HG03097 (cell line): Measurements from ENCODE around the gene POLR3E.
"Not testable (repeated sequence)": the region's sequence is repeated elsewhere in the genome, so short reads cannot be mapped to it uniquely, and the experiment has no call there.

ENCODE experiments used
- ATAC-seq: cut with Tn5 transposase; IDR thresholded peaks from one replicate; pipeline ENCODE4 v1.9.1; 2021; ENCODE audit not compliant: unreplicated experiment, low FRiP score

The POLR3E gene

DNA sequence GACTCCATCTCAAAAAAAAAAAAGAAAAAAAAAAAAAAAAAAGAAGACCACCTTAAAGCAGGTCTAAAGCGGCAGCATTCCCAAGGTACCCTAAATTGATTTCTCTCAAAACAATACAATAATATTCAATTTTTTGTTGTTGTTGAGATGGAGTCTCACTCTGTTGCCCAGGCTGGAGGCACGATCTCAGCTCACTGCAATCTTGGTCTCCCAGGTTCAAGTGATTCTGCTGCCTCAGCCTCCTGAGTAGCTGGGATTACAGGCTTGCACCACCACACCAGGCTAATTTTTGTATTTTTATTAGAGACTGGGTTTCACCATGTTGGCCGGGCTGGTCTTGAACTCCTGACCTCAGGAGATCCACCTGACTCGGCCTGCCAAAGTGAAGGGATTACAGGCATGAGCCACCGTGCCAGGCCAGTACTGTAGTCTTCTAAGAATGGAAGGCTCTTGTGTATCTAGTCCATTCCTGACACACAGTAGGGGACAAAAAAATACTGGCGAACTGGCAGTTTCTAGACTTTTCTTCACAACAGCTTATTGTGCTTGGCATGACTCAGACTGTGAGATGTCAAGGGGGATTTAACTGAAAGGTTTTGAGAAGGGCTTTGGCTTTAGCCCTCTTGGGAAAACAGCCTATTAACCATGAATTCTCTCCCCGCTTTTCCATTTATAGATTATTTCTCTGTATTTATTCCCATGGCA is 59.9 kb downstream of the POLR3E start:
- ATAC-seq: no peak

DNA sequence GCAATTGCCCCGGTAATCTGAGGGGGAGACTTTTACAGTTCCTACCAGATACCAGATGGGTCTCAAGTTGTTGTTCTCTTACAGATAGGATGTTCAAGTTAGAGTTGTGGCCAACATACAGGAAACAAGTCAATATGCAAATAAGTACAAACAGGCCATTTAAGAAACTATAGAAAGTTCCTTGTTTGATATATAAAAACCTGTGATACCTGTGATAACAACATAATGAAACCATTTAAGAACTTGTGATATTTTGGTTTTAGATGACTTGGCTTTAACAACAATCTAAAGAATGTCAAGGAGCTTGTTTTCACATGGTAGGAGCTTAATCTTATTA is 60.4 kb downstream of the POLR3E start:
- ATAC-seq: no peak

DNA sequence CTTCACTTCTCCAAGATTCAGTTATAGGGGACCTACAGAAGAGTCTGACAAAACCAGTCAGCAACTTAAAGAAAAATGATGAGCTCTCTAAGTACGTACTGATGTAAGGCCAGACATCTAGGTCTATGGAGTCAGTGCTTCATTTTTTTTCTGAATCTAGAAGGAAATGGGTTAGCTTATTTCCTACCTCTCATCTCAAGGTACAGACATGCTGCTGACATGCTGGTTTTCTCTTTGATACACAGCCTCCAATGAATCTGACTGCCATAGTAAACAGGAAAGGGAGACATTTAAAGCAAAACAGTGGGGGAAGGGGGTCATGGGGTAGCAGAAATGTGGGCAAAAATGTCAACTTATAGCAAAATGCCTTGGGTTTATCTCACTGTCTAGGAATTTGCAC is 60.8 kb downstream of the POLR3E start:
- ATAC-seq: no peak

DNA sequence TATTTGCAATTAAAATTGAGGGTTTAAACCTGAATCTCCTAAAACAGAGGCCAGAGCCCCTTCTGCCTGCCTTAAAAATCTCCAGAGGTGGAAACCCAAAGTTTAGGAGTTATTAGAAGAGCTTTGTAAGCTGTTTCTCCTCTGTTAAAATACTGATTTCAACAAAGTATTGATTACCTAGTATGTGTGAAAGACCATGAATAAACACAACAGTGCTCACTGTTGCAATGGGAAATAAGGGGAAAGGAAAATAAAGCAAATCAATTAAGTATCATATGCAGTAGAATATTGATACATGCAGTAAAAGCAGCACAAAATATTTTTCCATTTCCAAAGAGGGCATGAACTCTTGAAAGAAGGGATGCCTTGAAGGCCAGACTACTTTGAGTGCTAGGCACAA is 62.5 kb downstream of the POLR3E start:
- no peak for ATAC-seq

DNA sequence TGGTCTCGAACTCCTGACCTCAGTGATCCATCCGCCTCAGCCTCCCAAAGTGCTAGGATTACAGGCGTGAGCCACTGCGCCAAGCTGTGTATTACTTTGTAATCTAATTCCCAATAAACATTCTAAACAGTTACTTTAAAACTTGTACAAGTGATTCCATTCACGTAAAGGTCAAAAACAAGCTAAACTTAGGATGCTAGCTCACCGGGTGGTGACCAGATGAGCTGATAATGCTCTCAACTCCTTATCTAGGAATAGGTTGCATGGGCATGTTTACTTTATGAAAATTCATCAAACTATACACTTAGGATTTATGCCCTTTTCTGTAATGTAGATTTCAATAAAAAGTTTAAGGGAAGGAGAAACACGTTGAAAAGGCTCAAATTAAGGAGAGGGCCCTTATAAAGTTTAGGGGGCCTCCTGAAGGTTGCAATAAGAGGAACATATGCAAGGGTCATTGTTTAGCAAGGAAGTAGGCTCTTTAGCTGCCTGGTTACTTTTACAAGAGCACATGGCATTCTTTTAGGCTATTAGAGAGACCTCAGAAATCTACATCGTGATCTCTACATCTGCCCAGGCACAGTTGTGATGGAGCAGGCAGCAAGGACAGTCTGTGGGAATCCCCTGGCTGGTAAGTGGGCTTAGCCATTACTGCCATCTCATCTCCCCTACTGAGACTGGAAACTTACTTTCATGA is 63.9 kb downstream of the POLR3E start:
- ATAC-seq: no peak

DNA sequence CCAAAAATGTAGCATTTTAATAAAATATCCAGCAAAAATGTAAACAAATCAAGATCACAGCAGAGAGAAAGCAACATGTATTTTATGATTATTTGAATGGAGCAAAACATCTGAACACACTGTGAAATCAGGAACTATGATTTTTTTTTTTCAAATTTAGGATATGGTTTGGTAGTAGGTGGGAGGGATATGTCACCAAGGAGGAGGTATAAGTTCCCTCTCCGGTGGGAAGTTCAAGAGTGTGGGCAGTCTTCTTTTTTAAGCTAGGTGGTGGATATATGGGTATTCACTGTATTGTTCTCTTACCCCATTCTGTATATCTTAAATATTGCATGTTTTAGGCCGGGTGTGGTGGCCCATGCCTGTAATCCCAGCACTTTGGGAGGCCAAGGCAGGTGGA is 67.0 kb downstream of the POLR3E start:
- no peak for ATAC-seq

DNA sequence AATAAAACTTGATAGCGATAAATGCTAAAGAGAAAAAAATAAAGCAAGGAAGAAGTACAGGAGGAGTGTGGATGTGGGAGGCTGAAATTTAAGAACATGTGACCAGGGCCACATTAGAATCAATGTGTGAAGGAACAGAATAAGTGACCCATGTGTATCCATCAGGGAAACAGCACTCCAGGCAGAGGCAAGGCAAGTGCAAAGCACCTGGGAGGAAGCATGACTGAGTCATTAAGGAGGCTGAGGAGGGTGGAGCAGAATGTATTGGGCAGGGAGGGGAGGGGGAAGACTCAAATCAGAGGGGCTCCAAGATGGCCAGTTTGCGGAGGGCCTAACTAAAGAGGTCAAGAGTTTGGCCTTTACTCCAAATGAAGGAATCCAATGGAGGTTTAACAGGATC is 69.2 kb downstream of the POLR3E start:
- ATAC-seq: no peak

DNA sequence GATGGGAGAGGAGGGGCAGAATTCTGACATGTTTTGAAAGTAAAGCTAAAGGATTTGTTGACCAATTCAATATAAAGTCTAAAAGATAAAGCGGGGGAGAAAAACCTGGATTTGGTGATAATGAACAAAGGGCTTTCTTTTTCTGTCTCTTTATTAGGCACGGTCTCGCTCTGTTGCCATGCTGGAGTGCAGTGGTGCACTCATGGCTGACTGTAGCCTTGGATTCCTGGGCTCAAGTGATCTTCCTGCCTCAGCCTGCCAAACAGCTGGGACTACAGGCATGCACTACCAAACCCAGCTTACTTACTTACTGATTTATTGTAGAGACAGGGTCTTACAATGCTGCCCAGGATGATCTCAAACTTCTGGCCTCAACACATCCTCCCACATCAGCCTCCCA is 69.7 kb downstream of the POLR3E start:
- ATAC-seq: no peak

DNA sequence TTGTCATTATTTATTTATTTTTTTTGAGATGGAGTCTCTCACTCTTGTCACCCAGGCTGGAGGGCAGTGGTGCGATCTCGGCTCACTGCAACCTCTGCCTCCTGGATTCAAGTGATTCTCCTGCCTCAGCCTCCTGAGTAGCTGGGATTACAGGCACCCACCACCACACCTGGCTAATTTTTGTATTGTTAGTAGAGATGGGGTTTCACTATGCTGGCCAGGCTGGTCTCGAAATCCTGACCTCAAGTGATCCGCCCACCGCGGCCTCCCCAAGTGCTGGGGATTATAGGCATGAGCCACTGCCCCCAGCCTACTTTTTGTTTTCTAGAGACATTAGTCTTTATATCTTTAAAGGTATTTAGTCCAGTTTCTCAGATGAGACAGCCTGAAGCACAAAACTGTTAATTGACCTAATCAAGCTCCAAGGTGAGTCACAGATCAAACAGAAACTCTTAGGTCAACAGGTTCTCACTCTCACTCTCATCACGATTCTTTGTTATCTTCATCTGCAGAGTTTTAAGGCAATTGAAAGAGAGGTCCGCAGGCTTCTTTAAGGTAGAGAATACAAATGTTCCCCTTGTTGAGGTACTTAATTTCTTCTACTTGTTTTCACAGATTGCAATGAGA is 71.1 kb downstream of the POLR3E start:
- not testable (repeated sequence) for ATAC-seq

DNA sequence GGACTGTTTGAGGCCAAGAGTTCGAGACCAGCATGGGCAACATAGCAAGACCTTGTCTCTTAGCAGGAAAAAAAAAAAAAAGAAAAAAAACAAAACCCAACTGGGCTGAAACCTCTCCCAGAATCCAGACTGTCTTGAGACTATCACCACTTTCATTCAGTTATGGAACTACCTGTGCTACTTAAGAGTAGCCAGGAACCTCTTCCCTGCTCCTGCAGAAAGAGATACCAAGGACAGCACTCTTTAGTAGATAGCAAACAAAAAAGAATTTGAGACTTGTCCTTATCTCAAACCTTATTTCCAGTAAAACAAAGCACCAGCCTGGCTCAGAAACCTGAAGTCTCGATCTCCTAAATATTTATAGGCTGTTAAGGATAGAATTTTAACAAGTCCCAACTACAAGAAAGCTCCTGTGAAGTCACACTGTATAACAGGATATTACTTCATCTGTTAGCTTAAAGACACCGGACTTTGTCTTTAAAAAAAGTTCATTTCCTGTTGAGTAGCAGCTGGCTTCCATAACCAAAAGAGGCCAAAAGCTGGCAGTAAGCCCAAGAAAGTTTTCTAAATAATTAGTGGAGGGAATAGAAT is 72.1 kb downstream of the POLR3E start:
- ATAC-seq: no peak

DNA sequence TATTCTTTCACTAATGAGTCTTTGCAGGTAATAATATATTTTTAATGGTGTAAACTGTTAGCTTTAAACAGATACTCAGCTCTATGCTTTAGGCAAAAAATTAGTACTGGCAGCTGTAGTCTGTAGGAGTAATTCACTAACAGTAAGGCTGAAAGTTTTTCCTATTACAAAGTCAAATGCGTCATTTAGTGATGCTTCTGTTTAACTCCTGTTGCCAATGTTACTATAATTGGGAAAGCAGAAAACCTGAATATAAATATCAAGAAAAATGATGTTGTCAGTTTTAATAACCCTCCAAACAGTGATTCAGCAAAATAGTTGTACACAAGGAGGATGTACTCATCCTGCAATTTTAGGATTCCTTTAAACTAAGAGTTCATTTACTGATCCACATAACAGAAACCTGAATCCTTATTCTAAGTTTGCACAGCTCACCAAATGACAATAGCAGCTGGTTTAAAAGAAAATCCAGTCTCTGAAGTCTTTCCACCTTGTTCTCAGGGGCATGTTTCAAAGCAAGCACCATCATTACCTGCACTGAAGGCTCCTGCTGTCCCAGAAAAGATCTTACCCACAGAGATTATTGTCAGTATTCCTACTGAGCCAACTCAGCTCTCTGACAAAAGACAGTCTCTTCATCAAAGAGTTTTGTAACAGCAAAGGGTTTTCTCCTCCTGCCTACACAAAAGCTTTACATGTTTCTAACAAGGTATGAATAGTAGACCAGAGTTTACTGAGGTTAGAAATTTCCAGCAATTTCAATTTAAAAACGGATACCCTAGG is 73.0 kb downstream of the POLR3E start:
- ATAC-seq: no peak

DNA sequence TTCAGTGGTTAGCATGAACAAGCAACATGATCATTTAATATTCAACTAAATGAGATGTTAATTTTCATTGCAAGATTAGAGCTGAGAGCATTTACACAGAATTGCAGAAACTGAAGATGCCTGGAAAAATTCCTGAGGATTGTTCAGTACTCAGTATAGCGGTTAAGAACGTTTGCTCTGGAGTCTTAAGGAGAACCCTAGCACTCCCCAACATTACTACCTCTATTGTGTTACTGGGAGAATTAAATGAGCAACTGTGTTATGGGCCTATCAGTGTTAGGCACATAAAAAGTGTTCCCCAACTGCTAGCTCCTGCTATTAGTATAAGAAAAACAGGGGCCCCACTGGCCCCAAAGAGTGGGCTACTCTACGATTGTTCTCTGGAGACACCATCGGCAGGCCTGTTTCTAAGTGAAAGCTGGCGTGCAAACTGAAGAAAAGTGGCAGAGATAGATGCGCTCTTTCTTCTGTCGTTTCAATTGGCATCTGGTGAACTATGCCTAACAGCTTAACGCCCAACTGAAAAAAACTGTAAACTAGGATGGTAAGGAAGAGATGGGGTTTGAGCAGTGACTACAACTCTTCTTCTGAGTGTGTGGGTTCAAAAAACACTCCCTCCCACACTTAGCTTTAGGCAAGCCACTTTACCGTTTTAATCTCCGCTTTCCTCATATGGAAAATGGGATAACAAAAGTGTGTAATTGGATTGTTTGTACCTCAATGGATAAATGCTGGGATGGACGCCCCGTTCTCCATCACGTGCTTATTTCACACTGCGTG is 75.9 kb downstream of the POLR3E start:
- no peak for ATAC-seq

DNA sequence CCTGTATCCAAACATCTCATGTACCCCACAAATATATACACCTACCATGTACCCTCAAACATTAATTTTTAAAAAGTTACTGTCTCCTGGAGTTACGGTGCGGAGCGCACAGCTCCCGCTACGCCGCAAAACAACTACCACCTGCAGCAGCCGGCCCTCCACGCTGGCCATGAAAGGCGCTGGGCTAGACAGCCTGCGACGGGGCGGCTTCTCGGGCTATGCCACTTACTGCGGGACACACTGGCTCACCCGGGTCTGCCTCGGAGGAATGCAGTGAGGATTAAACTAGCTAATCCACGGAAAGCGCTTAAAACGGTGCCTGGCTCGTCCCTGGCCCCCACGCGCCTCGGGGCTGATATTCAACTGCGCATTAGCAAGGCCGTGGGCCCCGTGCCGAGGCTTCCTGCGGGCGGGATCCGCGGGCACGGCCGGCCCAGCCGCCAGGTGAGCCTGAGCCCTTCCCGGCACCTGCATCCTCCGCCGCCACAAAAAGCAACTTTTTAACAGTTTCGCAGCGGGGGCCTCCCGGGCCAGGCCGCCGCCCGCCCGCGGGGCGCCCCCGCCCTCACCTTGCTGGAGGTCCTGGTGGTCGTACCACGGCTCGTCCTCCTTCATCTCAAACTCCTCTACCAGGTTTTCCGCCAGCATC is 76.6 kb downstream of the POLR3E start:
- ATAC-seq: peak; percentile 22

DNA sequence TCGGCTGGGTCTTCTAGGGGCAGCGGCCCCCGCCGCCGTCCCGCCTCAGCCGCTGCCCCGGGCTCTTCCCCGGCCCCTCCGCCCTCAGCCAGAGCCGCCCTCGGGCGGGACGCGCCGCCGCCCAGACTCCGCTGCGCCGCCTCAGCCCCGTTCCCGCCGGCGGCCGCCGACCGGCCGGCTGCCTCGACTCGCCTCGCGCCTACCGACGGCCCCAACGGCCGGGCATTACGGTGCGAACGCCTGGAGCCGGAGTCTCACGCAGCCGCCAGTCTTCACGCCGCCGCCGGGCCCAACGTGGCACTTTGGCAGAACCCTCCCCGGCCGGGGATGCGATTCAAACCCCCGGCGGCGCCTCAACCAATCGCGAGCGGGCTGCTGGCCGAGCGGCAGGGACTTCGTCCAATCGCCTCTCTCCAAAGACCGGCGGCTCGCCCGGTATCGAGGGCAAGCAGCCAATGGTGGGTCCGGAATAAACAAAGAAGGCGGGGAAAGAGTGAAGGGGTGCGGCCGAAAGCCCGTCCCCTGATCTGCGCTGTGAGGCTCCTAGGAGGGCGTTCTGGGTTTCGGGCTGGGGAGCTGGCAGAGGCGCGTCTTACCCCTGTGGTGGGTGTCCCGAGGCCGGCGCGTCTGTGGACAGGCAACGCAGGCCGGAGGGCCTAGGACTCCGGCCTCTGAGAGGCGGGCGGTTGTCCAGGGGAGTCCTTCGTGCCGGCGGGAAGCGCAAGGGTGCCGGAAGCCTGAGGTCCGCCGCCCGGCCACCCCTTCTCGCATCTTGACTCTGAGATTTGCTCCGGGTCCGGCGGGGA is 77.3 kb downstream of the POLR3E start, which contains the start of gene CDR2:
Gene CDR2, minus strand, starts transcription at position 309 of the 806 bp plus-strand sequence. CDS start 310 bp downstream, outside the sequence.
- peak; percentile 76 for ATAC-seq

DNA sequence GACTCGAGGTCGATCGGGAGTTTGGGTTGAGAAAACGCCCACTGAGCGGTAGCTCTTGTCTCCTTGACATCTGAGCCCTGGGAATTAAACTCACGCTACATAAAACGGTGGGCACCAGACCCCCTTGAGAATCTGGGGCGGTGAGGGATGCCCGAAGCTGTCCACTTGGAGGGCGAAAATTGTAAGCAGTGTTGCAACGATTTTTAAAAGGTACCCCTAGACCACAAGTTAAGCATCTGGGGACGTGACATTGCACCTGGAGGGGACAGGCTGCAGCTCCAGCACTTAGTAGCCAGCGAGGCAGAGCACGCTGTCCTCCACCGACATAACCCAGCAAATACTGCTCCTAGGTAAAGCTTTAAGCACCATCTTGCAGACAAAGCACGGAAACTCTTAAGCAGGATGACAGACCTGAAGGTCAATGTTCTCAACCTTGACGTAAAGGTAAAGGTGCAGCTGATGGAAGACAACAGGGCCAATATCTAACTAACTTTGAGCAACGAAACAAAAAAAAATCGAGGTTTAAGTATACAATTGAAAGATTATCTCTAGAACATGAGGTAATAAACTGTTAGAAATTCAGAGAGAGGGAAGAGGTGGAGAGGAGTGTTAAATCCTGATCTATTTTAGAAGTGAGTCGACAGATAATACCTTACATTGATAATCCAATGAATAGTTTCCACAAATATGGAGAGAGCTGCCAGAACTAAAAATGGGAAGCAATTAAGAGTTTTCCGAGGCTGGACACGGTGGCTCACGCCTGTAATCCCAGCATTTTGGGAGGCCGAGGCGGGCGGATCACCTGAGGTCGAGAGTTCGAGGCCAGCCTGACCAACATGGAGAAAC is 78.1 kb downstream of the POLR3E start:
- no peak for ATAC-seq

DNA sequence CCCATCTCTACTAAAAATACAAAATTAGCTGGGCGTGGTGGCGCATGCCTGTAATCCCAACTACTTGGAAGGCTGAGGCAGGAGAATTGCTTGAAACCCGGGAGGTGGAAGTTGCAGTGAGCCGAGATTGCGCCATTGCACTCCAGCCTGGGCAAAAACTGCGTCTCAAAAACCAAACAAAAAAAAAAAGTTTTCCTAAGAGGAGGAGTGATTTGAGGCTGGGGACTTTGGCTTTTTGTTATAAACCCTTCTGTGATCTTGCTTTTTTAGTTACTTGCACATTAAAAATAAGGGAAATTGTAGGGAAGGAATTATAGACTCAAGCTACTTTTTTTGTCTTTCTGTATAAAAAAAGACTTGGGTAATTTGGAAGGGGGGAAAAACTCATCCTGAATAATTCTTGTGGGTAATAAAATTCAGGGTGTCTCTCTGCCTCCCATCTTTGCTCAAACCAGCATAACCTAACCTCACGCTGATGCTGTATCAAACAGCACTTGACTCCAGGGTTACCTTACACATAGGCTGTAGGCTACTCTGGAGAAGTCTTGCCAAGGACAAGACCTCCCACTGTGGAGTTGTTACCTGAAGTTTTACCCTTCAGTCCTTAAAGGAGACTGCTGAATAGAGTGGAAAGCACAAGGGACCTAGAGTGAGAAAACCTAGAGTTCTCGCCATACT is 78.9 kb downstream of the POLR3E start:
- no peak for ATAC-seq

DNA sequence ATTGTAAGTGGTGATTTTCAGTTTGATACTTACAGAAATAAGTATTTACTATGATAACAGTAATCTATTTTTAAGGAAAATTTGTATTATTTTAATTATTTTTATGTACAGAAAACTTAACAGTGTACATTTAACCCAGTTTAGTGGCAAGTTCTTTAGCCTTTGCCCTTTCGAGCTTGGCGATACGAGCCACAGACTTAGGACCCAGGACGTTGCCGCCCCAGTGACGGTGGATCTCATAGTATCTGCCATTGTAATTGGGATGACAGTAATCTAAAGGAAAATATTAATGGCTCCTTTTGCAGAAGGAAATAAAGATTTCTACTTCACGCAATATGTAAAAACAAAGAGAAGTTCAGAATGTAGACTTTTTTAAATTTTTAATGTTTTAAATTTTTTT is 82.4 kb downstream of the POLR3E start:
- ATAC-seq: no peak
